Kidney epithelial cell (primary cell): ENCODE results near the gene RBM26. TPM values are rescaled to one million over a fixed set of nuclear protein-coding genes. Genes with fewer than 3 reads are reported as not detected.

Experiments
- DNase-seq: peaks from one replicate; pipeline ENCODE4 v3.0.0-alpha.2; 2010; ENCODE audit warnings: low read depth
- H3K27me3 ChIP-seq: 2 replicates; pipeline ENCODE4 v1.6.0; 2011; ENCODE audit warnings: low read length; ENCODE audit not compliant: control insufficient read depth, insufficient read depth
- H3K36me3 ChIP-seq: 2 replicates; pipeline ENCODE4 v1.5.1; 2011; ENCODE audit warnings: low read length; ENCODE audit not compliant: control insufficient read depth, insufficient read depth
- H3K4me3 ChIP-seq: 2 replicates; pipeline ENCODE4 v1.5.1; 2011; ENCODE audit warnings: low read depth, mild to moderate bottlenecking, control low read depth, low read length
- CTCF ChIP-seq: IDR thresholded peaks from 2 replicates; pipeline ENCODE4 v1.5.1; 2011; ENCODE audit warnings: mild to moderate bottlenecking, moderate library complexity, low read length, control low read depth, inconsistent platforms; ENCODE audit not compliant: insufficient read depth, poor library complexity, severe bottlenecking
- total RNA-seq: library from RNA; depleted of rRNA; stranded (reverse); fragments of >200 nt; gene quantifications from 2 replicates; pipeline ENCODE4 v1.2.3, GENCODE V29; 2015

Gene RBM26
- total RNA-seq, 1 donor from 2014 or later, result 25.6 TPM

DNA sequence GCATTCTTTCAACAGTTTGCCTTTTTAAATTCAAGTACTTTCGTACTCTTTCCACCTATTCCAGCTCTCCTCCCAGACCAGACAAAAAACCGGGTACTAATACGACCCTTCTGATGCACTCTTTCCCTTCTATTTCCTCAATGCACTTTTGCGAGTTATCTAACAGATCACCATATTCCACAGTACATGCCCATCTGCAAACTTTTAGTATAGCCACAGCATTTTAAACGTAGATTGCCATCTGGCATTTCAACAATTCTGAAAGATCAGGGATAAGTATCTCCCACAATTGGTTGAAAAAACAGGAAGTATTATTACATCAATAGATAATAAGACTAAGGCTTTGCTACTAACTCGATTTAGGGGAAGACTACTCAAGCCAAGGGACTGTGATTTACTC lies 31.5 kb downstream of the RBM26 start:
- Histone ChIP-seq H3K36me3 (no peaks in the 10 kb centered on the region), H3K27me3 (no peaks in the 10 kb centered on the region), H3K4me3 (no peak overlapping the region)
- TF ChIP-seq CTCF, result no peak
- DNase-seq, result no peak

DNA sequence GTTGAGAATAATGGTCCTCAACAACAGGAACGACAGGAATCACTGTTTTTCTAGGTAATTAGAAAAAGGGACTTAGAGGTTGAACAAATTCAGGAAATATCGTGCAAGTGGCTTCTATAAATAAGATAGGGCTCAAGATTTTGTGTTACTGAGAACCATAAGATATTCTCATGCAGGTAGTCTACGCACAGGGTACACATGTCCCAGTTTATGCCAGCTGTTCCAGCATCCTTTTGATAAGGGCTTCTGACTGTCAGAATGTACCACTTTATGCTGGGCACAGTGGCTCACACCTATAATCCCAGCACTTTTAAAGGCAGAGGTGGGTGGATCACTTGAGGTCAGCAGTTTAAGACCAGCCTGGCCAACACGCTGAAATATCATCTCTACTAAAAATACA lies 32.1 kb downstream of the RBM26 start:
- H3K36me3 ChIP-seq, result no peaks in the 10 kb centered on the region
- TF ChIP-seq CTCF, result no peak
- DNase-seq, result no peak

GRCh38 chr13:79369226-79369625 lies 36.8 kb downstream of the RBM26 start:
- Histone ChIP-seq H3K27me3 (no peaks in the 10 kb centered on the region), H3K4me3 (no peak overlapping the region), H3K36me3 (no peaks in the 10 kb centered on the region)
- DNase-seq, result no peak
- TF ChIP-seq CTCF, result no peak

More for the DNA sequence above, 32.1 kb downstream of the RBM26 start:
- Histone ChIP-seq H3K27me3 (no peaks in the 10 kb centered on the region), H3K4me3 (no peak overlapping the region)

DNA sequence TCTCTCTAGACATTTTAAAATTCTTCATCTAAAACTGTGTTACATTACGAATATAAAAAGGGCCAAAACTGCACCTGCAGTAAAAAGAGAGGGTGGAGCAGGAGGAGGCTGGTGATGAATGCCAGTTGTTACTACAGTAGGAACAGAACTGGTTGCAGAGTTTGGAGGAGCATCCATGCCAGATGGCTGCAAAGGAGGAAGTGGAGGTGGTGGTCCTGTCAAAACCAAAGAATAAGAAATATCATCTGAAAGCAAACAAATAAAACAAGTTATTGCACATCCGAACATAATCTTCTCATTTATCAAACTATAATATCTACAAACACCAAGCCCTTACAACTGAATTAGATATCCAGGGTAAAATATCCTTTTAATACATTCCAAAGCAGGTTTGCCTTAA lies 40.1 kb downstream of the RBM26 start:
- no peak for DNase-seq
- Histone ChIP-seq H3K4me3 (no peak overlapping the region), H3K36me3 (peaks cover 1% of the 10 kb centered on the region), H3K27me3 (no peaks in the 10 kb centered on the region)
- TF ChIP-seq CTCF, result no peak

DNA sequence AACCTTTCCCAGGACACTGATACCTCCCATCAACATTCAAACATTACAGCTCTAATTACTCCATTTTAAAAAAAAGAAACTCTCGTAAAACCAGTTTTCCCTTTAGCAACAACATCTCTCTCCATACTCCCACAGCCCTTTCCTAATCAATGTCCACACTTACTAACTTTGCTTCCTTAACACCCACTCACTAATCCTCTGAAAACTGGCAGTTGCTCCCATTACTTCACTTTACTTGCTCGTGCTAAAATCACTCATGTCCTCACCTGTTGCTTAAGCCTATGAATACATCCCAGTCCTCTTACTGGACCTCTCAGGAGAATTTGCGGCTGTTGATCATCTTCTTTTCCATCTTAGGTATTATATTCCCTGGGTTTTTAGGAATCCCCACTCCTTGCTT lies 44.8 kb downstream of the RBM26 start:
- no peak for DNase-seq
- Histone ChIP-seq H3K4me3 (no peak overlapping the region), H3K27me3 (no peaks in the 10 kb centered on the region), H3K36me3 (peaks cover 1% of the 10 kb centered on the region)
- TF ChIP-seq CTCF, result no peak

DNA sequence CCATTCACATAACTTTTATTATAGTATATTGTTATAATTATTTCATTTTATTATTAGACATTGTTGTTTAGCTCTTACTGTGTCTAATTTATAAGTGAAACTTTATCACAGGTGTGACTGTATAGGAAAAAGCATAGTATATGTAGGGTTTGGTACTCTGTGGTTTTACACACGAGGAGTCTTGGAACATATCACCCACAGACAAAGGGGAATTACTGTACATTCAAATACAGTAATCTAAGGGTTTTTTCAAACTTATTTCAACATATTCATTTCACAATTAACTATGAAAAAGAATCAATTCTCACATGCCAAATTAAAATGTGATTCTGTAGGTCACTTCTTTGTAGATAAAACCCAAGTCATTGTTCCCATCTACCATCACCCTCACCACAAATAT lies 46.0 kb downstream of the RBM26 start:
- no peak for DNase-seq
- no peak for TF ChIP-seq CTCF
- no peaks in the 10 kb centered on the region for H3K27me3 ChIP-seq
- peaks cover 1% of the 10 kb centered on the region for H3K36me3 ChIP-seq
- no peak overlapping the region for H3K4me3 ChIP-seq
